Loucy (cell line): ENCODE results near the gene BBC3.

Source experiments
- H2AFZ ChIP-seq: fragments of 200-600 bp; sonication (generic); 2 replicates; pipeline ENCODE4 v1.6.0; 2016; ENCODE audit warnings: antibody characterized with exemption, mild to moderate bottlenecking, low read length, moderate library complexity
- H3F3A ChIP-seq: fragments of 200-600 bp; 2 replicates; pipeline ENCODE4 v1.6.0; 2016; ENCODE audit warnings: antibody characterized with exemption, low read depth, mild to moderate bottlenecking
- H3K27me3 ChIP-seq: fragments of 200-600 bp; sonication (generic); 2 replicates; pipeline ENCODE4 v1.6.1; 2014; ENCODE audit warnings: low read length, mild to moderate bottlenecking; ENCODE audit not compliant: insufficient read depth, poor library complexity, severe bottlenecking
- H3K36me3 ChIP-seq: fragments of 200-600 bp; sonication (generic); 2 replicates; pipeline ENCODE4 v1.6.1; 2016; ENCODE audit warnings: low read length; ENCODE audit not compliant: insufficient read depth
- H3K4me1 ChIP-seq: fragments of 200-600 bp; sonication (generic); 2 replicates; pipeline ENCODE4 v1.5.1; 2014; ENCODE audit warnings: low read length, mild to moderate bottlenecking; ENCODE audit not compliant: insufficient read depth, poor library complexity, severe bottlenecking
- H3K4me2 ChIP-seq: fragments of 200-600 bp; sonication (generic); 2 replicates; pipeline ENCODE4 v1.6.0; 2014; ENCODE audit warnings: antibody characterized with exemption, low read length, low read depth, mild to moderate bottlenecking; ENCODE audit not compliant: poor library complexity, severe bottlenecking
- H3K4me3 ChIP-seq: fragments of 200-600 bp; sonication (generic); 2 replicates; pipeline ENCODE4 v1.5.1; 2014; ENCODE audit warnings: low read length, mild to moderate bottlenecking, mixed read lengths; ENCODE audit not compliant: poor library complexity, severe bottlenecking
- H3K79me2 ChIP-seq: fragments of 200-600 bp; sonication (generic); 2 replicates; pipeline ENCODE4 v1.6.1; 2014; ENCODE audit warnings: low read length; ENCODE audit not compliant: insufficient read depth
- H3K9ac ChIP-seq: fragments of 200-600 bp; sonication (generic); 2 replicates; pipeline ENCODE4 v1.6.0; 2014; ENCODE audit warnings: mild to moderate bottlenecking, low read depth, low read length, moderate library complexity; ENCODE audit not compliant: poor library complexity, severe bottlenecking
- H3K9me2 ChIP-seq: fragments of 200-600 bp; sonication (generic); replicated peaks from 2 replicates; pipeline ENCODE4 v1.6.1; 2016; ENCODE audit warnings: low read depth, low read length, mixed read lengths
- H3K9me3 ChIP-seq: fragments of 200-600 bp; sonication (generic); 2 replicates; pipeline ENCODE4 v1.6.1; 2014; ENCODE audit warnings: mild to moderate bottlenecking, antibody characterized with exemption, low read length, low read depth; ENCODE audit not compliant: insufficient read depth
- H4K20me1 ChIP-seq: fragments of 200-600 bp; sonication (generic); 2 replicates; pipeline ENCODE4 v1.6.0; 2014; ENCODE audit warnings: antibody characterized with exemption, low read length, mild to moderate bottlenecking; ENCODE audit not compliant: insufficient read depth, poor library complexity, severe bottlenecking
- EZH2phosphoT487 ChIP-seq: fragments of 200-600 bp; IDR thresholded peaks from 2 replicates; pipeline ENCODE4 v1.6.1; 2018; ENCODE audit warnings: antibody characterized with exemption, mild to moderate bottlenecking, moderate library complexity, borderline replicate concordance
- TF ChIP-seq, protein P1 (sequence below): fragments of 200-600 bp; sonication (generic); conservative IDR thresholded peaks from 2 replicates; pipeline ENCODE4 v1.5.1; 2014; ENCODE audit warnings: mild to moderate bottlenecking, antibody characterized with exemption, low read length

The BBC3 gene

DNA sequence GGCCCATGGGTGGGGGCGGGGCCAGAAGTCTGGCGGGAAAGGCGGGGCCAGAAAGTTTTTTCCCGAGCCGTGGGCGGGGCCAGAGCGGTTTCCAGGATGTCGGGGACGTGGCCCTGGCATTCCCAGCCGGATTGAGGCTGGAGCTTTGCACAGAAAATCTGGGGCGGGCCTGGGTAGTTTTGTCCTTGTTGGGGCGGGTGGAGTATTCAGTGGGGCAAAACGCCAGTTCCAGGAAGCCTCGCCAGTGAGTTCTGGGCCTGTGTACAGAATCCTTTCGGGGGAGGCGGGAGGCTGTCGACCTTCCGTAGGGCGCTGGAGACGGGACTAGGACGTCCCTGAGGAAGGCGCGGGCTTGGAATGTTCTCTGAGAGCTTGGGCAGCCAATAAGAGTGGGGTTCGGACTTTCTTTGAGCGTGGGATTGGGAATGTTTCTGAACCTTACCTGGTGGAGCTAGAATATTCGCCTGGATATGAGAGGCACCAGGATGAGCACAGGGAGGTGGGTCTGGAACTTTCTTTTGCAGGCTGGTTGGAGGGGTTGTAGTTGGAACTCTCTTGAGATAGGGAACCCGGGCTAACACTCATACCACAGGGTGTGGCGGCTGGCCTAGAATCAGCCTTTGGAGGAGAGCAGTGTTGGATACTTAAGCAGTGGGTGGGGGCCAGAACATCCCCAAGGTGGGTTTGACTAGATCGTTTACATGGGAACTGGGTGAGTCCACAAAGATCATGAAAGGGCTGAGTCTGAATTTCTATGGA, 26.6 kb upstream of the BBC3 start:
- H3K9ac ChIP-seq, result peak overlapping the region; percentile 90
- no peaks in the 10 kb centered on the region for H4K20me1 ChIP-seq
- H3K4me3 ChIP-seq, result peak overlapping the region; percentile 93
- peaks cover 22% of the 10 kb centered on the region for H3K4me1 ChIP-seq
- peak overlapping the region; percentile 72; the same call in 1 of the 2 replicates for H2AFZ ChIP-seq
- H3K27me3 ChIP-seq, result no peaks in the 10 kb centered on the region
- no peak for TF ChIP-seq EZH2phosphoT487
- TF ChIP-seq, protein P1, sequence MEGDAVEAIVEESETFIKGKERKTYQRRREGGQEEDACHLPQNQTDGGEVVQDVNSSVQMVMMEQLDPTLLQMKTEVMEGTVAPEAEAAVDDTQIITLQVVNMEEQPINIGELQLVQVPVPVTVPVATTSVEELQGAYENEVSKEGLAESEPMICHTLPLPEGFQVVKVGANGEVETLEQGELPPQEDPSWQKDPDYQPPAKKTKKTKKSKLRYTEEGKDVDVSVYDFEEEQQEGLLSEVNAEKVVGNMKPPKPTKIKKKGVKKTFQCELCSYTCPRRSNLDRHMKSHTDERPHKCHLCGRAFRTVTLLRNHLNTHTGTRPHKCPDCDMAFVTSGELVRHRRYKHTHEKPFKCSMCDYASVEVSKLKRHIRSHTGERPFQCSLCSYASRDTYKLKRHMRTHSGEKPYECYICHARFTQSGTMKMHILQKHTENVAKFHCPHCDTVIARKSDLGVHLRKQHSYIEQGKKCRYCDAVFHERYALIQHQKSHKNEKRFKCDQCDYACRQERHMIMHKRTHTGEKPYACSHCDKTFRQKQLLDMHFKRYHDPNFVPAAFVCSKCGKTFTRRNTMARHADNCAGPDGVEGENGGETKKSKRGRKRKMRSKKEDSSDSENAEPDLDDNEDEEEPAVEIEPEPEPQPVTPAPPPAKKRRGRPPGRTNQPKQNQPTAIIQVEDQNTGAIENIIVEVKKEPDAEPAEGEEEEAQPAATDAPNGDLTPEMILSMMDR, result no peak
- peaks cover 25% of the 10 kb centered on the region for H3K79me2 ChIP-seq
- peak overlapping the region; percentile 100 for H3K4me2 ChIP-seq
- no peaks in the 10 kb centered on the region for H3F3A ChIP-seq
- H3K36me3 ChIP-seq, result peaks cover 5% of the 10 kb centered on the region; the same call in 1 of the 2 replicates
- no peaks in the 10 kb centered on the region for H3K9me2 ChIP-seq
- H3K9me3 ChIP-seq, result no peaks in the 10 kb centered on the region

- no peaks in the 10 kb centered on the region for H3K9me3 ChIP-seq
These were observed 25.9 kb upstream of the BBC3 start for GRCh38 chr19:47256693-47257410.

DNA sequence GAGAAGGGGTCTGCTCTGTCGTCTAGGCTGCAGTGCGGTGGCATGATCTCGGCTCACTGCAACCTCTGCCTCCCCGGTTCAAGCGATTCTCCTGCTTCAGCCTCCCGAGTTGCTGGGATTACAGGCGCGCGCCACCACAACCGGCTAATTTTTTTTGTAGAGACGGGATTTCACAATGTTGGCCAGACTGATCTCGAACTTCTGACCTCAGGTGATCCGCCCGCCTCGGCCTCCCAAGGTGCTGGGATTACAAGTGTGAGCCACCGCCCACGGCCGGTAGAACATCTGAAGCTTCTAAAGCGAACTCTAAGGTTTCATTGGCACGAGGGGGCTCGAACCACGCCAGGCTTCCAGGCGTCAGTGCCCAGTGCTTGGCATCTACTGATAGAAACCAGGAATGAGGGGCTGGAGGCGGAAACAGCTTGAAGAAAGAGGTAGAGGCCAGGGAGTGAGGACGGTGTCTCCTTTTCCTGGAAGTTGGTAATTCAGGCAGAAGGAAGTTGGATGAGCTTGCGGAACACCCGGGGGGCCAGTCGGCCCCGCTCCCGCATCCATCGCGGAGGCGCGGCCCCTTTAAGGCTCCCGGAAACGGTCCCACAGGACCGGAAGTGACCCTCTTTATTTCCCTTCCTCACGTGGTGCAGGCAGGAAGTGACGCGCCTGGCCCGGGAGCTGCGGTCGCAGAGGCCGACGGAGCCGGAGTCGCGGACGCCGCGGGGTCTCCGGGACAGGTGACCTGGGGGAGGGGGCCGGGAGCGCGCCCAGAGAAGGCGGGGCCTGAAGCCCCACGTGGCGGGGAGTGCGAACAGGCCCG, 25.1 kb upstream of the BBC3 start, which contains the start of gene CCDC9:
CCDC9 (plus strand) TSS at position 647 of the 814 bp plus-strand sequence. CDS start 1,876 bp downstream, outside the sequence.
- Histone ChIP-seq H3K9me3 (no peaks in the 10 kb centered on the region), H3K9ac (peak within 1 kb of the TSS; percentile 91), H2AFZ (peak within 1 kb of the TSS; percentile 93), H3K4me1 (peaks cover 22% of the 10 kb centered on the region), H3K27me3 (no peaks in the 10 kb centered on the region), H3K79me2 (peaks cover 25% of the 10 kb centered on the region), H3K4me3 (peak within 1 kb of the TSS; percentile 93), H3K36me3 (peaks cover 3% of the 10 kb centered on the region; the same call in 1 of the 2 replicates), H3K4me2 (peak within 1 kb of the TSS; percentile 100), H4K20me1 (no peaks in the 10 kb centered on the region), H3K9me2 (no peaks in the 10 kb centered on the region), H3F3A (no peaks in the 10 kb centered on the region)
- TF ChIP-seq, protein P1, result no peak
- no peak for TF ChIP-seq EZH2phosphoT487

More at GRCh38 chr19:47256693-47257410, 25.9 kb upstream of the BBC3 start:
- H3K9ac ChIP-seq, result peak overlapping the region; percentile 91
- H3K79me2 ChIP-seq, result peaks cover 25% of the 10 kb centered on the region
- peaks cover 5% of the 10 kb centered on the region; the same call in 1 of the 2 replicates for H3K36me3 ChIP-seq
- H2AFZ ChIP-seq, result no peak overlapping the region; the same call in 1 of the 2 replicates
- no peaks in the 10 kb centered on the region for H3K9me2 ChIP-seq
- TF ChIP-seq, protein P1, result no peak
- no peak for TF ChIP-seq EZH2phosphoT487
- peak overlapping the region; percentile 93 for H3K4me3 ChIP-seq
- peak overlapping the region; percentile 100 for H3K4me2 ChIP-seq
- no peaks in the 10 kb centered on the region for H4K20me1 ChIP-seq
- no peaks in the 10 kb centered on the region for H3F3A ChIP-seq
- peaks cover 22% of the 10 kb centered on the region for H3K4me1 ChIP-seq
- no peaks in the 10 kb centered on the region for H3K27me3 ChIP-seq
